Stimulated activated CD8-positive, alpha-beta memory T cell treated with anti-CD3 and anti-CD28 coated beads, Interleukin-2, amount 100 ng/mL, for 1 hour (primary cell): ENCODE results near the gene NXNL1.

Experiments used
- DNase-seq, 2 donors: peaks; one replicate each; pipeline ENCODE4 v3.0.0-alpha.2; 2020; ENCODE audit warnings: low read depth in 2 of 2

NXNL1 gene

DNA sequence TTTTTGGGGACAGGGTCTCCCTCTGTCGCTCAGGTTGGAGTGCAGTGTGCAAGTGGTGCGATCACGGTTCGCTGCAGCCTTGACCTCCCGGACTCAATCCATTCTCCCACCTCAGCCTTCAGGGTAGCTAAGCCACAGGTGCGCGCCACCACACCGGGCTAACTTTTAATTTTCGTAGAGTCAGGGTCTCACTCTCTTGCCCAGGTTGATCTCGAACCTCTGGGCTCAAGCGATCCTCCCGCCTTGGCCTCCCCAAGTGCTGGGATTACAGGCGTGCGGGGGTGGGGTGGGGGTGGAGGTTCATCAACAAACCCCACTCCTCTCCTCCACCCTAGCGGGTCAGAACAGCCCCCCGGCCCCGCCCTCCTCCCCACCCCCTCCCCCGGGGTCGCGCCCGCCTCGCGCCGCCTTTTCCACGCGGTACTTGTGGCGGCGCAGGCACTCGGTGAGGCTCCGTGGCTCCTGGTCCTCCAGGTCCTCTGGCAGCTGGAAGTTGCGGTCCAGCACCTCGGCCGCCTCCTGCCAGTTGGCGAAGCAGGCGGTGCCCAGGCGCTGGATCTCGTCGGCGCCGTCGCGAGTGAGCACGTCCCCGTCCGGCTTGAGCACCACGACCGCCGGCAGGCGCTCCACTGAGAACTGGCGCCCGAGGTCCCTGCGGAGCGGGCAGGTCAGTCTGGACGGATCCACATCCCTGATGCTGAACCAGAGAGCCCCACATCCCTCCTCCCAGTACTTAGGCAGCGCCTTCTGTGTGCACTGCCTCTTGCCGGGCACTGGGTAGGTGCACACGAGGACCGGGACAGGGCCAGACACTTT lies 5.2 kb downstream of the NXNL1 start:
- no peak for DNase-seq

DNA sequence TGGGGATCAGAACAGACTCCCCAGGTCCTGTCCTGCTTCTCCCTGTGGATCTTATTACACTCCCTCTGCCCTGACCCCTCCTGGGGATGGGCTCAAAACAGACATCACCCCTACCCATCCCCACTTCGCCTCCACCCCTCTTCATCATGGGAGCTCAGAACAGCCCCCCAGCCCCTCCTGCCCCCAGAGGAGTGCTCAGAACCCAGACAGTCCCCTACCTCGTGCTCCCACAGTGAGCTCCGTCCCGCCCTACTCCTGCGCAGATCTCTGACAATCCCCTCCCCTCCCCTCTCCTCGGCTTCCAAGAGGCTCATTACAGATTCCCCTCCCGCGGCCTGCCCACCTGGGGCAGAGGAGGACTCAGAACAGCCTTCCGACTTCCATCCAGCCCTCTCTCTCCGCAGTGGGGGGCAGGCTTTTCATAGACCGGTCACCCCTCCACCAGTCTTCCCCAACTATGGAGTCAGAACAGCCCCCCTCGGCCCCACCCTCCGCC lies 6.1 kb downstream of the NXNL1 start:
- no peak for DNase-seq

DNA sequence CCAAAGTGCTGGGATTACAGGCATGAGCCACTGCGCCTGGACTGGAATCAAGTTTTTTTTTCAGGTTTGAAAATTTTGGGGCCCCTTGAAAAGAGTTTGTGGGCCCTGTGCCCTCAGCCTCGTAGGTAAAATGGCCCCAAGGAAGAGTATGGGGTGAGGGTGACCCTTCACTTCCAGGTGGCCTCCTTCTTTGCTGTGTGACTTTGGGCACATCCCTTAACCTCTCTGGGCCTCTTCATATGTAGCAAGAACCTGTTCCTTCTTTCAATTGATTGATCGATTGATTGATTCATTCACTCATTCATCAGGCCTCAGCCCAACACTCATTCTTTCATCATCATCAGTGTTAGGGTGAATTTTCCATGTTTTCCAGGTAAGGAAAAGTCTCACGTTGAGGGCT lies 8.9 kb downstream of the NXNL1 start:
- no peak for DNase-seq

DNA sequence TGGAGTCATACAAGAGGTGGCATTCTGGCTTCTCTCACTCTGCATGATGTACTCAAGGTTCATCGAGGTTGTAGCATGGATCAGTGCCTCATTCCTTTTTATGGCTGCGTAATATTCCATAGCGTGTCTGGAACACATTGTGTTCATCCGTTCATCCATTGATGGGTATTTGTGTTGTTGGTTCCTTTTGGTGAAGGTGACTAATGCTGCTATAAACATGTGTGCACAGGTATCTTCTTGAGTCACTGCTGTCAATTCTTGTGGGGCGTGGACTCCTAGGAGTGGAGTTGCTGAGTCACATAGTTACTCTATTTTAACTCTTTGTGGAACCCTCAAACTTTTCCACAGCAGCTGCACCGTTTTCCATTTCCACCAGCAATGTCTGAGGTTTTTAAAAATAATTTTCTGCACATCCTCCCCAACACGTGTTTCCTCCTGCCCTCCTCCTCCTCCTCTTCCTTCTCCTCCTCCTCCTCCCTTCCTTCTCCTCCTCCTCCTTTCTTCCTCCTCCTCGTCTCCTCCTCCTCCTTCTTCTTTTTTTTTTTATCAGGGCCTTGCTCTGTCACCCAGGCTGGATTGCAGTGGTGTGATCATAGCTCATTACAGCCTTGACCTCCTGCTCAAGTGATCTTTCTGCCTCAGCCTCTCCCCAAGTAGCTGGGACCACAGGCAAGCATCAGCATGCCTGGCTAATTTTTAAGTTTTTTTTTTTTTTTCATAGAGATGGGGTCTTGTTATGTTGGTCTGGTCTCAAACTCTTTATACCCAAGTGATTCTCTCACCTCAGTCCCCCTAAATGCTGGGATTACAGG lies 10.3 kb downstream of the NXNL1 start:
- no peak for DNase-seq

DNA sequence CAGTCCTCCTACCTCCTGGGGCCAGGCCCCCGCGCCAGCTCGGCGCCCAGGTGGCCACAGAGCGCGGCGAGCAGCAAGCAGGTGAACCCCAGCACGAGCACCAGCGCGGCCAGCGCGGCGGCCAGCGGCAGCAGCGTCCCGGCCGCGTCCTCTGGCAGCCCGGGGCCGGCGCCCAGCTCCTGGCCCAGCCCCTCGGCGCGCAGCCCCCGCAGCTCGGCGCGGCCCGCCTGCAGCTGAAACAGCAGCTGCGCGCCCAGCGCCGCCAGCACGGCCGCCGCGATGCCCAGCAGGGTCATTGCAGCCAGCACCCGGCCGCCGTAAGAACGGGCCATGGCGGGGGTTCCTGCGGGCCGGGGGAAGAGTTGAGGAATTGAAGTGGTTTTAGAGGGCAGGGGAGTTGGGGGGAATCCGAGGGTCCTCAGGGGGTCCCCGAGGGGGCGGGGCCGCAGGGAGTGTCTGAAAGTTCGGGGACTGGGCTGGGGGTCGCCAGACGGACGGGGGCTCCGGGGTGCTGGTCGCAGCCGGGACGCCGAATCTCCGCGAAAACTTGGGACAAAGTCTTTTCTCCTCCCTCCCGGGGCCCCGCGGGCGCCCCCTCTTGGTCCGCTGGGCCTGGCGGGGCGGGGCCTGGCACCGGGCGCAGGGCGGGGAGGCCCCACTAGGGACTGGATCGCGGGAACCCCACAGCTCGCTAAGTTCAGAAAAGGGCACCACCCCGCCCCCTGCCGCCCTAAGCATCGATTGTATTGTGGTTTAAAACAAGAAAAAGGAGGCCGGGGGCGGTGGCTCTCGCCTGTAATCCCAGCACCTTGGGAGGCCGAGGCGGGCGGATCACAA lies 12.4 kb downstream of the NXNL1 start, which contains the start of gene TMEM221:
TMEM221 (minus strand) TSS at position 538 of the 837 bp plus-strand sequence; CDS start at position 332, 206 bp downstream.
- peak in 1 of 2 donors; percentile 35 for DNase-seq

DNA sequence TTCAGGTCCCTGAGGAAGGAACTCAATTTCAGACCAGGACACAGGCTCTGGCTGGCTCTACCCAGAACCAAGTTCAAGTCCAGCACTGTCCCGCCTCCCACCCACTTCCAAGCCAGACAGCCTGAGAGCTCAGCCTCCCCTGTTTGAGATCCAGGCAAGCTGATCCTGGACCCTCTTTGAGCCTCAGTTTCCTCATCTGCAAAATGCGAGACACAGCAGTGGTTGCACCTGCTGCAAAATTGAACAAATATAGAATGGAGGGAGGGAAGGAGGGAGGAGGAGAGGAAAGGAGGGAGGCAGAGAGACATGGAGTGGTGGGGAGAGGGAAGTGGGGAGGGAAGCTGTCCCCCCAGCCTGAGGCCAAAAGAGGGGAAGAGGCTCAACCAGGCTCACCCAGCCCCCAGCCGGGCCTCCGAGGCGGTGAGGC lies 13.0 kb downstream of the NXNL1 start:
- DNase-seq = no peak

DNA sequence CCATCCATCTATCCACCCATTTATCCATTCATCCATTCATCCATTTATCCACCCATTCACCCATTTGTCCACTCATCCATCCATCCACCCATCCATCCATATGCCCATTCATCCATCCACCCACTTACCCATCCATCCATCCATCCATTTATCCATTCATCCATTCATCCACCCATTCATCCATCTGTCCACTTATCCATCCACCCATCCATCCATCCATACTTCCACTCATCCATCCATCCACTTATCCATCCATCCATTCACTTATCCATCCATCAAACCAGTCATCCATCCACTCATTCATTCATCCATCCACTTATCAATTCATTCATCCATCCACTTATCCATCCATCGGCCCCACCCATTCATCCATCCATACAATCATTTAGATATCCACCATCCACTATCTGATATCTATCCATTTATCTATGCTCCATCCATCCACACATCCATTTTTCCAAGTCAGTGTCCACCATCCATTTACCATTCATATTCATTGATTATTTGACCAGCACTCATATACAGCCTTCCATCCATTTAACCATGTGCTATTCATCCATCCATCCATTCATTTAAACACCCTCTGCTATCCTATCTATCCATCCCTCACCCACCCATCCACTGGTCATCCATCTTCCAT lies 15.1 kb downstream of the NXNL1 start:
- DNase-seq = no peak

DNA sequence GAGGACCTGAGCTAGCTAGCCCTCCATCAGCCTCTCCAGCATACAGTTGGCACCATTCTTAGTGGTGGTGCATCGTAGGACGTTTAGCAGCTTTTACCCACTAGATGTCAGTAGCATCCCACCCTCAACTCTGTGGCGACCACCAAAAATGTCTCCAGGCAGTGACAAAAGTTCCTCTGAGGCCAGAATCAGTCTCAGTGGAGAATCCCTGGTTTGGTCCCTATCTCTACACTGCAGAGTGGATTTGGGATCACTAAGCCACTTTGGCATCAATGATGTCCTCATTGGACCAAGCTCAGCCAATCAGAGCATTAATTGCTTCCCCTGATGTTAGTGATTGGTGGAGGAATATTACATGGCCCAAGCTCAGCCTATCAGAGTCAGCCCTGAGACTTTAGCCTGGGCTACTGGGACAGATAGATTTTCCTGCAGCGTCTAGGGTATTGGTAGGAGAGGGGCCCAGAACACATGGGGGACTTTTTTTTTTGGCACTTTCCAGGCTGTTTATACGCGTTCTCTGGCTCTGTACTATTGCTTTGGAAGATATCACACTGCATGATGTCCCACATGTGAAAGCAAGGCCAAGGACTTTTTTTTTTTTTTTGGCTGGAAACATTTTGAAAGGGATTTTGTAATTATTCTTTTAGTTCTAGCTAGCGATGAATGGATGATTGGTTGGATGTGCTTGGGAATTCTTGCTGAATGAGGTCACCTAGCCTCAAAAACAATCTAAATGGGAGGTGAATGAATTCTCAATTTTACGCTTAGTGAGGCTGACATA lies 19.3 kb downstream of the NXNL1 start:
- DNase-seq = no peak

DNA sequence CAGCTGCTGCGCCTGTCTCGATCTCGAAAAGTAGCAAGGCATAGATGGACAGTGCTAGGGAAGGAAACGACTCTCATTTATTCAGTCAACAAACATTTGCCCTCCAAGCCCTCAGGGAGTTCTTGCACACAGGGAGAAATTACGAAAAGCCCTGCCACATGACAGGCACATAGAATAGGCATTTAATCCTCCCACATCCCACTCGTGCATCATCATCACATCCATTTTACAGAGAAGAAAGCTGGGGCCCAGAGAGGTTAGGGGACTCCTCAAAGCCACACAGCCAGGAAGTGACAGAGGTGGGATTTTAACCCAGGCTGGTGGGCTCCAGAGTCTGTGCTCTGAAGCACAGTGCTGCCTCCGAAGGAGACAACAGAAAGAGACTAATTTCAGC lies 23.9 kb downstream of the NXNL1 start:
- DNase-seq = no peak

DNA sequence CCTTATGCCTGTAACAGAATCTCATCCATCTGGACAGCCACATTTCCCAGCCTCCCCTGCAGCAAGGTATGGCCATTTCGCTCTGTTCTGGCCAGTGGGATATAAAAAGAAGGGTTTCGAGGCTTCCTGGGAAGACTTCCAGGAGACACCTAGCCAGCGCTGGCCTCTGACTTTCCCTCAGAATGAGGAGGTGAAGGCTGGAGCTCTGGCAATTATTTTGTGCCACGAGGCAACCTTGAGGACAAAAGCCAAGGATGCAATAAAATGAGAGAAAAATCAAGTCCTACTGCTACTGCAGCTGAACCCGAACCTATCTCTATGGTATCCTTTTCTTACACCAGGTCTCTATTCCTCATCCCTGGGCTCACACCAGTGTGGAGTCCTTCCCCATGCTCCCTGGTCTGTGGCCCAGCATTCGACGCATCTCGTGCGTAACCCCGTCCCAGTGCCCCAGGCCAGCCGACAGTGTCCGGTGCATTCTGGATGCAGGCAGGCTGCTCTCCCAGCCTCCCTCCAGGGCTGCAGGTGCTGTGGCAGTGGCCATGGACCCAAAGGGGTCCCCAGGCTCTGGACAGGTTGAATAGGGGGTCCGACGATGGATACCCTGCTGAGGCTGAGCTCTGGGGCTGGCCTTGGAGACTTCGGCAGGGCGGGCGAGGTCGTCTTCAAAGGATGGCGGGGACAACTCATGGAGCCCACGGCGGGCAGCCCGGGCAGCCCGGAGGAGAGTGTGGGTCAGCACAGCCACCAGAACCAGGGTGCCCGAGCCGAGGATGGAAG lies 24.4 kb downstream of the NXNL1 start:
- DNase-seq = no peak

DNA sequence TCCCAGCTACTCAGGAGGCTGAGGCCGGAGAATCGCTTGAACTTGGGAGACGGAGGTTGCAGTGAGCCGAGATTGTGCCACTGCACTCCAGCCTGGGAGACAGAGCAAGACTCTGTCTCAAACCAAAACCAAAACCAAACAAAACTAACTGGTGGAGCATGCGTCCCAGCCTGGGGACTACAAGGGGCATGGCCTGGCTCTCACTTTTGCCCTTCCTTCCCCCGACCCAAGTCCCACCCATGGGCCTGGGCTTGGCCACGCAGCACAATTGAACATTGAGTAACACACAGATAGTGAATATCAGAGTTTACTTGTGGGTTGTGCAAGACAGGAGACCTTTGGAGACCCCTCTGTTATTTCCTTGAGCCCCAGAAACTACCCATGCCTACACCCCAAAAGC lies 25.5 kb downstream of the NXNL1 start:
- no peak for DNase-seq

DNA sequence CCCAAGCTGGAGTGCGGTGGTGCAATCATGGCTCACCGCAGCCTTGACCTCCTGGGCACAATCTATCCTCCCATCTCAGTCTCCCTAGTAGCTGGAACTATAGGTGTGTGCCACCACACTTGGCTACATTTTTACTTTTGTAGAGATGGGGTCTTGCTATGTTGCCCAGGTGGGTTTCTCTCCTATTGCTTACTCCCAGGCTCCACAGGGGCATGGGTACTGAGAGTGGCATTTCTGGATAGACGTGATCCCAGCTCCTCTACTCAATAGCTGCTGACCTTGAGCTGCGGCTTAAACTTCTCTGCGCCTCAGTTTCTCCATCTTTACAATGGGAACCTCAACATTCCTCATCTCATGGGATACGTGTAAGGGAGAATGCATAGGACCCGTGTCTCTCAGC lies 29.3 kb downstream of the NXNL1 start:
- no peak for DNase-seq

DNA sequence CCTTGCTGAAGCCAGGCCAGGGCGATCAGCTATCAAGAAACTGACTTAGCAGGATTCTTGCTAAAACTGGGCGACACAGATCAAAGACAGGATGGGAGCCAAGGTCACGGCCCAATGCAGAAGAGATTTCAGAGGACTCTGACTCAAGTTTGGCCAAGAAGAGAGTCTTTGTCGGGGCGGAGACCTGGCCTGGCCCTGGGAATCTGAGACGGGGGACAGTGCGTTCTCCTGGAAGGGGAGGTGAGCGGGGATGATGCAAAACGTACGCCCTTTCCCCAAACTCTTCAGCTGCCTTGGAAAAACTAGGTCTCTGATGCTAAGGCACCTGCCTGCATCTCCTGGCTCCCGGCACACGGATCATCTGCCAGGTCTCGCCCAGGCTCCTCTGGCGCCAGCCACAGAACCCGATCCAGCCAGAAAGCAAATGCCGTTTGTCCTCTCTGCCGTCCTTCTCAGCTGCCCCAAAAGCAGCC lies 31.0 kb downstream of the NXNL1 start:
- no peak for DNase-seq

DNA sequence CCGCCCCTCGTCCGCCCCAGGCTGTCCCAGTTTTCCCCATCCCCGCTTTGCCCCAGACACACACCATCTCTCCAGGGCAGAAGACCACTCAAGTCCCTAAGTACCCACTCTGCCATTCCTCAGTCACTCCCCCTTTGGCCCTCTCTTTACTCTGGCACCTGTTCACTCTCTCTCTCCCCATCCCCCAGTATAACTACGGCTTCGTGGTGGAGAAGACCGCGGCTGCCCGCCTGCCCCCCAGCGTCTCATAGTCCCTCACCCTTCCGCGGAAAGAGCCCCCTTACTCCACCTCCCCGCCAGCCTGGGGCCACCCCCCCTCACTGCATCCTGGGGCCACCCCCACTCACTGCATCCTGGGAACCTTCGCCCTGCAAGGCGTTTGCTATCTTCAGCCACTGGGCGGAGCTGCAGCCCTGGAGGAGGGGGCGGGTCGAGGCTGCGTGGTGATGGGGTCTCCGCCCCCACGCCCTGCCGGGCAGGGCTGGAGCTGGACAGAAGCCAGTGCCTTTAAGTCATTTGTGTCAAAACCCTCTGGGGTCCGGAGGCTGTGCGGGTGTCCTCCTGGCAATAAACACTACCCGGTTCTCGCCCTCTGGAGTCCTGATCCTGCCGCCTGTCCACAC lies 35.9 kb downstream of the NXNL1 start:
- no peak for DNase-seq

DNA sequence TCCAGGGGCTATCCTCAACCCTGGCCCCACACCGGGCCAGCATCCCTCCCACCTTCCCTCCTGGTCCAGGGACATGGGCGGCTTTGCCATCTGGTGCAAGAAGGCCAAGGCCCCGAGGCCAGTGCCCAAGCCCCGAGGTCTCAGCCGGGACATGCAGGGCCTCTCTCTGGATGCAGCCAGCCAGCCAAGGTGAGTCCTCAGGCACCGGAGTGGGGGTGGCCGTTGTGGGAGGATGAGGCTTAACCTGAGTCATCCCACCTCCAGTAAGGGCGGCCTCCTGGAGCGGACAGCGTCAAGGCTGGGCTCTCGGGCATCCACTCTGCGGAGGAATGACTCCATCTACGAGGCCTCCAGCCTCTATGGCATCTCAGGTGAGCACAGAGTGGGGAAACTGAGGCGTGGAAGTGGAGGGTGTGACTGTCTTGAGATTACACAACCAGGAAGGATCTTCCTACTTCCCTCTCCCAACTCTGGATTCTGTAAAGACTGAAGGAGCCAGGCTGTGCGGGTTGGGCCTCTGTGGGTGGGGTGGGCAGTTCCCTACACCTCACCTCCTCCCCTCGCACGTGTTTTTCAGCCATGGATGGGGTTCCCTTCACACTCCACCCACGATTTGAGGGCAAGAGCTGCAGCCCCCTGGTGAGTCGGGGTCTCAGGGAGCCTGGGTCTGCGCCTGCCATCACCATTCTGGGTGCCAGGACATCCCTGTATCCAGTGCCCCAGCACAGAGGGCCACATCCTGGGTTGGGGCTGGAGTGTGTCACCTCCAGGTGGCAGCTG lies 37.1 kb downstream of the NXNL1 start:
- DNase-seq = no peak

DNA sequence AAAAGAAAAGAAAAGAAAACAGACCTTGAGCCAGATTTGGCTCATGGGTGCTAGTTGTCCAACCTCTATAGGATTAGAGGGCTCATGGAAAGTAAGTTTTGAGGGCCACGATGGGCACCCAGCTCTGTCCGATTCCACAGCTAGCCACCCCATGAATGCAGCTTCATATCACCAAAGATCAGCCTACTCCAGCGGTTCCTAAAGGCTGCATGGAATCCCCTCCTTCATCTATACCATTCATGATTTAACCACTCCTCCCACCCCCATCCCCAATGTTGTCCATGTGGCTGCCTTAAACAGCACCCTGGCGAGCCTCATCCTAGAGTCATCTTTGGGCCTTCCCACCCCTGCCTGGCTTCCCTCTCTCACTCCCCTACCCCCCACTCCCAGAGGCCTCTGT lies 38.8 kb downstream of the NXNL1 start:
- no peak for DNase-seq

DNA sequence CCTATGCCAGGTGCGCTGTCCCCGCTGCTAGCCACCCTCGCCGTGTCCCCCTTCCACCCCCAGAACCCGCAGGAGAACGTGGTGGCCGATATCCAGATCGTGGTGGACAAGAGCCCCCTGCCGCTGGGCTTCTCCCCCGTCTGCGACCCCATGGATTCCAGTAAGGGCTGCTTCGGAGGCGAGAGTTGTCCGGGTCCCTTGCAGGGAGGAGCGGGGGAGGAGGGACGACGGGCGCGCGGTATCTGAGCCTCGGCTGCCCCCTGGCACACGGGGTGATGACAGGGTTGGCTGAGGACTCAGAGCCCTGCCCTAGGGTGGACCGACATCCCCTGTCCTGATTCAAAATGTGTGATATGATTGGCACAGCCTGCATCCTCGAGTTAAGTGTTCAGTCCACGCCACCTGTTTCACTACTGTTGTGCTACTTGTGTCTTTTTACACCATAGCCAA lies 40.2 kb downstream of the NXNL1 start:
- no peak for DNase-seq
